HG03521 (cell line): Measurements from ENCODE around the gene PPFIA1.
"Not testable (repeated sequence)": the region's sequence is repeated elsewhere in the genome, so short reads cannot be mapped to it uniquely, and the experiment has no call there.

Experiments used
- ATAC-seq: cut with Tn5 transposase; IDR thresholded peaks from one replicate; pipeline ENCODE4 v1.9.1; 2021; ENCODE audit warnings: mild to moderate bottlenecking, moderate library complexity; ENCODE audit not compliant: unreplicated experiment

The PPFIA1 gene

DNA sequence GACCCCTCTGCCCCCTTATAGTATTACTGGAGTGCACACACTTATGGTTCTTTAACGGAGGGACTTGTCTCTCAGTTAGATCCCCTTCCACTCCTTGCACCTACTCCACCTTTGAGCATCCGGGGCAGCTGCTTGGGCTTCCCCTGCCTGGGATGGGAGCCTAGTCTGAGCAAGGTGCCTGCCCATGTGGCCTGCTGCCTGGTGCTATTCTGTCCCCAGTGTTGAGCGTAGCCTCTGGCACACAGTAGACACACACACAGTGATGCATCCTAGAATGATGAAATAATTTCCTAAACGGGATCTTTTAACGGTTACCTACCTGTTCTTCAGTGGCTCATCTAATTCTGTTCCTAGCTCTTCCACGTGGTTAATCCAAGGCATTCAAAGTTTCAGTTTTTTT, 22.4 kb downstream of the PPFIA1 start:
- ATAC-seq = no peak

DNA sequence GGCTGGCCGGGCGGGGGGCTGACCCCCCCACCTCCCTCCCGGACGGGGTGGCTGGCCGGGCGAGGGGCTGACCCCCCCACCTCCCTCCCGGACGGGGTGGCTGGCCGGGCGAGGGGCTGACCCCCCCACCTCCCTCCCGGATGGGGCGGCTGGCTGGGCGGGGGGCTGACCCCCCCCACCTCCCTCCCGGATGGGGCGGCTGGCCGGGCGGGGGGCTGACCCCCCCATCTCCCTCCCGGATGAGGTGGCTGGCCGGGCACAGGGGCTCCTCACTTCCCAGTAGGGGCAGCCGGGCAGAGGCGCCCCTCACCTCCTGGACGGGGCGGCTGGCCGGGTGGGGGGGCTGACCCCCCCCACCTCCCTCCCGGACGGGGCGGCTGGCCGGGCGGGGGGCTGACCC, 24.7 kb downstream of the PPFIA1 start:
- not testable (repeated sequence) for ATAC-seq

DNA sequence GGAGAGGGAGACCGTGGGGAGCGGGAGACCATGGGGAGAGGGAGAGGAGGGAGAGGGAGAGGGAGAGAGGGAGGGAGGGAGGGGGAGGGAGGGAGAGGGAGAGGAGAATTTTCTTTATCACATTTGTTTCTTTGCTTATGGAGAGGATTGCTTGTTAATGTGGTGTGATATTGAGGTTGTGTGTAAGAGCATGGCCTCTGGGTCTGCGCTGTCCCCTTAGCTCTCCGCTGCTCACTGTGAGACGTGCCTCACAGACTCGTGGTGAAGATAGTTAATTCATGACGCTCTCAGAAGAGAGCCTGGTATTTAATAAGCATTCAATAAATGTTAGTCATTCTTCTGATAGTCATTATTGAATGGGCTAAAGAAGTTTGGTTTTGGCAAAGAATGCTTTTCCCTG, 26.2 kb downstream of the PPFIA1 start:
- ATAC-seq = no peak

DNA sequence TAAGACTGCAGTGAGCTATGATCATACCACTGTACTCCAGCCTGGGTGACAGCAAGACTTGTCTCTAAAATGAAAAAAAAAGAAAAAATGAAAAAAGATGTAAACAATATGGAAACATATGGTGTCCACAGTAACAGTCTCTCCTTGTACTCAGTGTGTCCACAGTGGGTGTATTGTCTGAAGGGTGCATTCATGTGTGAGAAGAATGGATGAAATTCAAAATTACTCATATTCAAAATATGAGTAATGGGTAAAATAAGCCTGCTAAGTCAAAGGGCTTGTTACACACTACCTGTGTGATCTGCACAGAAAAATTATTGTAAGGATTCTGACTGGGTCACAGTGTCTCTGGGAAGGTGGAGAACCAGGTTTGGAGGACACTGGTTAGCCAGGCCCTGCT, 26.9 kb downstream of the PPFIA1 start:
- no peak for ATAC-seq

DNA sequence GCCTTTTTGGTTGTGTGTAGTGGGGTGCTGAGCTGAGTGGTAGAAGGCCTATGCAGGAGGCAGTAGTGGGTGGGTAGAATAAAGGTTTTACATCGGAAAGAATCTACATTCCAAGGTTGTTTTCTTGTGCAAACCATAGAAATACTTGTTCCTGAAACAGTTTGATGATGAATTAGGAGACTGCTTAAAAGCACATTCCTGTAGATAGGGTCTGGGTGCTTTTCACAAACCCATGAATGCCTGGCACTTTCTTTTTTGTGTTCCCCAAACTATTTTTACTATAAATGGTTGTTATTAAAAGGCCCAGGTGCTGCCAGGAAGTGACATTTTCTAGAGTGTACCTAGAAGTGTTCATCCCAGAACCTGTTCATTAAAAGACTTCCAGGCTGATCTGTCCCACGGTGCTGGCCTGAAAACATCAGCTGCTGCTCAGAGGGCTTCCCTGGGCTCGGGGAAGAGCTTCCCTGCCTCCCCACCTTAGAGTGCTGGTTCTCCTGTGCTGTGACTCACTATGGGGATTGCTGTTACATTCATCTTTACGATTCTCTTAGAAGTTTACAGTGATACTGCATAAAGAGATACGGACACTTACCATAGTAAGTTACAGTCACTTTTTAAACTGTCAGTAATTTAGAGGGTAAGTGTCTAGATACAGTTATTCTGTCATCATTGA, 27.9 kb downstream of the PPFIA1 start:
- no peak for ATAC-seq

DNA sequence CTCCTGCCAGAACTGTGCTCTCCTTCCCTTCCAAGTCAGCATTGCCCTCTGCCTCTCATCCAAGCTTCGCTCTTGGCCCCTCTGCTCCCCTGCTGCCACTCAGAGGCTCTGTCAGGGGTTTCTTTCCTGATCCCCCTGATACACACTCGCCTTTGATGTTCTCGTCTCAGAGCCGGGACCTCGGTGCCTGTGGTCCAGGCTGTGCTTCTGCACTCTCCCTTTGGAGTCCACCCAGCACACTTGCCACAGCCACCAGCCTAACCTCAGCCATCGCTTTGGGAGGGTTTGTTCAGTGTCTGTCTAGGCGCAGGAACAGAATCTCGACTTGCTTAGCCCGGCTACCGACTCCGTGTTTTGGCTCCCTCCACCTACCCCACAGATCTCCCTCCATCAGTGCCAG, 29.1 kb downstream of the PPFIA1 start:
- ATAC-seq = no peak

DNA sequence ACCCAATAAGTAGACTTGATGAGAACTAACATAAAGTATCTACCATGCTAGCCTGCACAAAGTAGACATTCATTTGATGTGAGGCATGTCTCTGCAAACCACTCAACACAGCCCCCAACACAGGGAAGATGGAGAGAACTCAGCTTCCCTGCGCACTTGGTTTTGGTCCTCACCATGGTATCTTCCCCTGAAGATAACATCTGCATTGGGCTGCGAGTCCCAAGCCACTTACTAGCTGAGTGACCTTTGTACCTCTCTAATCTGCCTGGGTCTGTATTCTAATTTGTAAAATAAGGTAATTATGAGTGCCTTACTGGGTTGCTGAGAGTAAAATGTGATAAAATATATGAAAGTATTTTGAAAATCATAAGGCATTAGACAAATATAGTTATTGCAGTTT, 30.7 kb downstream of the PPFIA1 start:
- ATAC-seq = no peak

DNA sequence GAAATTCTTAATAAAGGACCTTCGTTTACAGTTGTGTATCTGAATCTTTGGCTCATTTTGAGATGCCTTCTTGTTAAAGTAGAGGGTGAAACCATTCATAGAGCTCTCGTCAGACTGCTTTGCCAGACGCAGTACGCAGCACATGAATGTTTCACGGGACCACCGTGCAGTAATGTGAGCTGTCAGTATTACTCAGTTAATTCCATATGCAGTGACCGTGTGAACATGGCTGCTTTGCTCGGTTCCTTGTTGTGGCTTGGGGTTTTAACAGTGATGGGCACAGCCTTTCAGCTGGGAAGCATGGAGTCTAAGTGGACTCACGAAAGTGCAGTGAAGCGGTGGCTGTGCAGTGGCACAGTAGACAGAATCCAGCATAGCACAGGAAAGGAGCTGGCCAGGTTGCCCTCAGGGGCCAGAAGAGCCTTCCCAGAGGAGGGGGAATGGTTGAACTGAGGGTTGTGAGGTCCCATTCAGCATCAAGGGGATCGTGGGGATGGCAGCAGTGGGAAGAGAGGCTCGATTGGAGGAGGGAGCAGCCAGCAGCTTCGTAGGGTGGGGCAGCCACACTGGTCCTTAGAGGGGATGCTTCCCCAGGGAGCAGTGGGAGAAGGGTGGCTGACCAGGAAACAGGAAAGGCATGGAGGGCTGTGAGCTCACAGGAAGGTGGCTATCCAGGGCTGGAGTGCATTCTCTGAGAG, 31.4 kb downstream of the PPFIA1 start:
- no peak for ATAC-seq

DNA sequence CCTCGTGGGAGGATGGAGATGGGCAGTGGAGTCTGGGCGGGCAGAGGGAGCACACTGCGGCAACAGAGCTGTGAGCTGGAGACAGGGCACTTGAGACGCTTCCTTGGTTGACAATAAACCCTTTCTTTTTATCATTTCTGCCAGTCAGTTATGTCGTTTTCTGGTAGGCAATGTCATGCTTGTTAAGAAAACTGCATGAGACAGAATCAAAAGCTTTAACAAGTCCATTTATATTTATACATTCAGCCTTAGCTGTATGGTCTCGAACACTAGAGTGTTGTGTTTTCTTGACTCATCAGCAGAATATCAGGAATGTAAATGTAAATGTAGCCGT, 31.9 kb downstream of the PPFIA1 start:
- no peak for ATAC-seq

DNA sequence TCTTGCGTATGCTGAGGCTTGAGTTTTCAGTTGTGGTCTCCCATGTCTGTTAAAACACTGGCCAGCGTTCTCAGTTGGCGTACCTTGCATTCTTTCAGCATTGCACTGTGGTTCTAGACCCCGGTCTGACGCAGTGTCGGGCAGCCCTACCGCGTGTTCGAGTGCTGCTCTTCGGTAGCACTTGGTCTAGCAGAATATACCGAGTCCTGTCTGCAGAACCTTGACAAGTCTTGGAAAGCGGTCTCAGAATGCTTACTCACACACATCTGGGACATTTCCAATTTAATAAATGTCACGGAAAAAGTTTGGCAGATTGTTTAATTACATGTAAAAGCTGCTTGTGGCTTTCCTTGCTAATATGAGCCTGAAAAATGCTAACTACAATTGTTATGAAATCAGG, 32.6 kb downstream of the PPFIA1 start:
- no peak for ATAC-seq

DNA sequence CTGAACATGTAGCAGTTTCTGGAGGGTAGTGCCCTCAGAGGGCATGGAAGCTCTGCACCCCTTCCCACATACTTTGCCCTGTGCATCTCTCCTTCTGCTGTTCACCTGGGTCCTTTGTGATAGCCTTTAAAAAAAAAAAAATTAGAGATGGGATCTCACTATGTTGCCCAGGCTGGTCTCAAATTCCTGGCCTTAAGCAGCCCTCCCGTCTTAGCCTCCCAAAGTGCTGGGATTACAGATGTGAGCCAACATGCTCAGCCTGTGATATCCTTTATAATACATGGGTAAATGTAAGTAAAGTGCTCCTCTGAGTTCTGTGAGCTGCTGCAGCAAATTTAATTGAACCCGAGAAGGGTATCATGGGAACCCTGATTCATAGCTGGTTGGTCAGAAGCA, 33.7 kb downstream of the PPFIA1 start:
- no peak for ATAC-seq

DNA sequence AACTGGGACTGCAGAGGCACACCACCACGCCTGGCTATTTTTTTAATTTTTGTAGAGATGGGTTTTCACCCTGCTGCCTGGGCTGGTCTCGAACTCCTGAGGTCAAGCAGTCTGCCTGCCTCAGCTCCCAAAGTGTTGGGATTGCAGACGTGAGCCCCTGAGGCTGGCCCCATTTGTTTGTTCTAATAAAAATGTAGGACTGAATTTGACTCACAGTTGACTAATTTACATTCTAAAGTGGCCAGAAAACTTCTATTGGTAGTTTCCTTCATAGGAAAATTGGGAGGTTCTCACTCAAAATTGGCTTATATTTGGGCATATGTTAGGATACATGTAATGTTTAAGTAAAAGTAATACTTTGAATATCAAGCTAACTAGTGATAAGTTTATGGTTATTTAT, 35.0 kb downstream of the PPFIA1 start:
- ATAC-seq = no peak

DNA sequence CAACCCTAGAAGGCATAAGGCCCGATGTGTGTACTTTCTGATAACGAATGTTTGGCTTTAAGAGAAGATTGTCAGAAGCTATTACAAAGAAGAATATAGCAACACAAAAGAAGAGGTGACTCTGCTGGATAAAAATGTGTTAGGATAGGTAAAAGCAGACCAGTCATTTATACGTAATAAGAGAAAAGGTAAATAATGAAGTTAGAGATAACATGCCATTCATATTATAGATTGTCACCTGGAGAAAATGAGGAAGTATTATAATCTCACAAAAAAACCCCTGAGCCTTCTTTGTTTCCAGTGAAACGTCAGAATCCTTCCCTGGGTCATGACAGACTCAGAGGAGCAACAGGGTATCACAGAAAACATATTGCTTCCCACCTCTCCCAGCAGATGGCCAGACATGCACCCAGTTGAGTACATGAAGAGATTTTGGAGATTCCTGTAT, 36.1 kb downstream of the PPFIA1 start:
- no peak for ATAC-seq

DNA sequence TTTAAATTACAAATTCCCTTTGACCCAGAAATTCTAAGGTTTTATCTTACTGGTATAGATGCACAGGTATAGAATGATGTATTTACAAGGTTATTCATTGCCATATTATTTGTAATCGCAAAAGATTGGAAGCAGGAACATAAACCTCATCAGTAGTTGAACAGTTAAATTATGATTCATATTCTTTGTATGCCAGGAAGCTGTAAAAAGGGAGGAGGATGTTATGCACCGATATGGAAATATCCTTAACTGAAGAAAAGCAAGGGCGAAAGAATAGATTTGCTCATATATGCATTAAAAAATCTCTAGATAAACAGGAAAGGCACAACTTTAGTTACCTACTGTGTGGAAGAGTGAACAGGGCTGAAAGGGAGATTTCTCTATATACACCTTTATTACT, 36.7 kb downstream of the PPFIA1 start:
- ATAC-seq = no peak

DNA sequence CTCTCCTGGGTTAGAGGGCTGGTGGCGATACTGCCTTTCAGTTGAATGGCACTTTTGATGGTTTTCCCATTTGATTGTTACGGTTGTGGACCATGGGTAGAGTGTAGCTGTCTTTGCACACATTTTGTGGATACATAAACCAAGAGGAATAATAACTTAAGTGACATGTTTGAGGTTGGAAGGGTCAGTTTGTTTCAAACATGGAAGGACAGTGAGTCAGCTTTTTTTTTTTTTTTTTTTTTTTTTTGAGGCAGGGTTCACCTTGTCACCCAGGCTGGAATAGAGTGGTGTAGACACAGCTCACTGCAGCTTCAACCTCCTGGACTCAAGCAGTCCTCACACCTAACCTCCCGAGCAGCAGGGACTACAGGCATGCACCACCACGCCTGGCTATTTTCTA, 41.1 kb downstream of the PPFIA1 start:
- no peak for ATAC-seq

DNA sequence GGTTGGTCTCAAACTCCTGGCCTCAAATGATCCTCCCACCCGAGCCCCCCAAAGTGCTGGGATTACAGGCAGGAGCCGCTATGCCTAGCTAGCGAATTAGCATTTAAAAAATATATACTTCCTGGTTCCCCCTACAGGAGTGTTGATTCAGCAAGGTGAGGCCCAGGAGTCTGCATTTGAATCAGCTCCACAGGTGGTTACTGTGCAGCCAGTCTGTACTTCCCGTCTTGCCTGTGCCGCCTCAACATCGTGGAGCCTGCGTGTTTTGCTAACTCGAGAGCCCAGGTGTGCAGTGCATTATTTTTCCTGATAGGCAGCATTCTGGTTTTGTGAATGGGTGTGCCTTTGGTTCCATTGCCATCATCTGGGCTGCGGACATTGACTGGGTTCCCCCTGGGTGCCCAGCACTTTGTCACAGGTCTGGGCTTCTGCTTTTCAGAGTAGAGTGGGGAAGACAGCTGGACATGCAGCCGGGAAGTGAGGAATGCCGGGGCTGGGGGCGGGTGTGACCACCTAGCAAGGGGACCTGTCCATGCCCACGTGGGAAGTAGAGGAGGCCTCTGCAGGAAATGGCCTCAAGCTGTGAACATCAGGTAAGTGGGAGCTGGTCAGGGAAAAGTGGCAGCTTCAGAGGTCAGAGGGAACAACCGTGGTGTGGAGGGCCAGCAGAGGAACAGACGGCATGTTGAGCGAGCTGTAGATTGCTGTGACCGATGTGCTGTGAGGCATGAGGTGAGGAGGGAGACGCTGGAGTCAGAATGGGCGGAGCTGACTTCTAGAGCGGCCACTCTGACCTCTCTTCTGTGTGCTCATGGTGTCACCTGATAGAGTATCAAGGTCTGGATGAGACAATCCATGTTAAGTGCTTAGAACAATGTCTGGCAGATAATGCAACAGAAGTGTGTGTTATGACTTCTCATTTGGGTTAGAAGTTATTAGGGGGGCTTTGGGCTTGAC, 42.2 kb downstream of the PPFIA1 start:
- no peak for ATAC-seq

DNA sequence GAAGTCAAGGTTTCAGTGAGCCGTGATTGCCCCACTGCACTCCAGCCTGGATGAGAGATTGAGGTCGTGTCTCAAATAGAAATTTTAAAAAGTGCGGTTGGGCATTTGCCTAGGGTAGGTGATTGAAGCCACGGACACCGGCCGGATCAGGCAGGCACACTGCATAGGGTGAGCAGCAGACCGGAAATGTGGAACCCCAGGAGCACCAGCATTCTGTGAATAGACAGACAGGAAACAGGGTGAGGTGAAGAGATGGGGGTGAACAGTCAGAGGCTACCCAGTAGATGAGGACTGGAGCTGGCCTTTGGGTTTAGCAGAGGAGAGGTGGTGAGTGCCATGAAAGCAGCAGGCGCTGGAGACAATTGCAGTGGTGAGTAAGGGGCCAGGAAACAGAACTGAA, 43.5 kb downstream of the PPFIA1 start:
- no peak for ATAC-seq

DNA sequence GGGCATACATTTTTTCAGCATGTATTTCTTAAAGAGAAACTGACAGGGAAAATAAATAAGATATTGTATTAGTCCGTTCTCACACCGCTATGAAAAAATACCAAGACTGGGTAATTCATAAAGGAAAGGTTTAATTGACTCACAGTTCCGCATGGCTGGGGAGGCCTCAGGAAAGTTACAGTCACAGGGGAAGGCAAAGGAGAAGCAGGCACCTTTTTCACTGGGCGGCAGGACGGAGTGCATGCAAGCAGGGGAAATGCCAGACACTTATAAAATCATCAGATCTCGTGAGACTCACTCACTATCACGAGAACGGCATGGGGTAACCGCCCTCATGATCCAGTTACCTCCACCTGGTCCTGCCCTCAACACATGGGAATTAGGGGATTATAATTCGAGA, 44.2 kb downstream of the PPFIA1 start:
- no peak for ATAC-seq

DNA sequence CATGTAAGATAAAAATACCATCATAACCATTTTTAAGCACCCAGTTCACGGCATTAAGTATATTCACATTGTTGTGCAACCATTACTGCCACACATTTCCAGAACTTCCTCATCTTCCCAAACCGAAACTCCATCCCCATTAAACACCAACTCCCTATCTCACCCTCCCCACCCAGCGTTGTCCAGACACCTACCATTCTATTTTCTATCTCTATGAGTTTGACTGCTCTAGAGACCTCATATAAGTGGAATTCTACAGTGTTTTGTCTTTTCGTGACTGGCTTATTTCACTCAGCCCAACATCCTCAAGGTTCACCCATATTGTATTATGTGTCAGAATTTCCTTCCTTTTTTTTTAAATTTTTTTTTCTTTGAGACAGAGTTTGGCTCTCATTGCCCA, 45.2 kb downstream of the PPFIA1 start:
- no peak for ATAC-seq

DNA sequence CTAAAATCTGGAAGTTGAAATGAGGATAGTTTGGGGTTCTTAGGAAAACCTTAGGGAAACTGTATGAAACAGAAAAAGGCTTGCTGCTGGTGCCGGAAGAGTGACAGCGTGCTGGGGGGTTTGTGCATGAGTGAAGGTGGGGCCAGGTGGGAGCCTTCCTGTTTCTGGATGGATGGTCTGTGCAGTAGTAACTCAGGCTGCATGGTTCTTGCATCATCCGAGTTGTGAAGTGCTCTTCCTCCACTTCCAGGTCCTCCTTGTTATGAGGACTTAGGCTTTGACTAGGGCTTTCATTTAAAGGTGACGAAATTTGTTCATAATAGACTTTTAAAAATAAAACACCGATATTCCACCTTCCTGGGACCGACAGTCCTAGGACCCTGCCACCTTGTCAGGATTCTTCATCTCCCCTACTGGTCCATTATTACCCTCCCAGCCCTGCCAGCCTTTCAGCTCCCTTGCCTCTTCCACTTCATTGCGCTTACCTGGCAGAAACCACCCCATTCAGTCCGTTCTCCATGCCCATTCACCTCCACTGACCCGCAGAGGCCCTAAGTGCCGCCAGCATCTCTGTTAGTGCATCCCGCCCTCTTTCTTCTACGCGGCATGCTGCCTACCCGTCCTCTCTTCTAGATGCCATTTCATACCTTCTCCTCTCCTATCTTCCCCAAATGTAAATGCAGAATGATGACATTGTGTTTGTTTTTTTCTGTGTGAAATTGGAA, 47.3 kb downstream of the PPFIA1 start:
- ATAC-seq = no peak

DNA sequence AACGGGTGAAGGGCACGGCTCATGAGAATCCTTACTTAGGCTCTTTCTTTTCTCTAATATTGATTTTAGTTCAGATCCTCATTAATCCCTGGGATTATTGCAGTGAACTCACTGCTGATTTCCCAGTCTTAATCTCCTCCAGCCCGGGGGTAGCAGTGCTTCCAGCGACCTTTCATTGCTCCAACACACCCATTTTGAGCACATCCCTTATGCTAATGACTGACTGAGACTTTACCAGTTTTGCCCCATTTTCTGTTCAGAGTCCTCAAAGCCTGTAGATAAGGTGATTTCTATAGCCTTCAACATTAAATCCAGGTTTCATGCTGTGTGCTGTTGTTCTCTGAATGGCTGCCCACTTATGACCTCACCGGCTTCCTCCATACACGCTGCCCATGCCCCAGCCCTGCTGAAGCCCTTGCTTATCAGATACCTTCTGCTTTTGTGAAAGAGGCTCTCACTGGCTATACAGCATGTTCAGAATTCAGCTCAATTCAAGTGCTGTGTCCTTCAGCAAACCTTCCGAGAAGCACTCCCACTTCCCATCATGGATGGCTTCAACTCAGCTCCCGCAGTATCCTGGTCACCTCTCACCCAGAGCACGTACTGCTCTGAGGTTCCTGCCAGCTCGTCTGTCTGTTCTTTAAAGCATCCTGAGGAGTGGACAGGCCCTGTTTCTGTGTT, 49.0 kb downstream of the PPFIA1 start:
- ATAC-seq = no peak
